NCI-H1694 treated with DMSO at 0.1 percent for 48 hours (cell line): ENCODE results near the gene SPINK4.

Experiments
- DNase-seq: peaks from one replicate; lab custom pipeline; 2025; lab: John Stamatoyannopoulos, UW

Gene SPINK4

GRCh38 chr9:33257276-33257675 is 17.3 kb downstream of the SPINK4 start:
- no peak for DNase-seq

GRCh38 chr9:33260372-33260771 is 20.4 kb downstream of the SPINK4 start:
- no peak for DNase-seq

- DNase-seq, result no peak
Measured at GRCh38 chr9:33263131-33264002, 23.4 kb downstream of the SPINK4 start.

- peak; percentile 24 for DNase-seq
Measured at GRCh38 chr9:33264003-33264472, 24.1 kb downstream of the SPINK4 start.

- peak; percentile 98 for DNase-seq
Measured at GRCh38 chr9:33264473-33265177, 24.7 kb downstream of the SPINK4 start, which contains the start of the genes BAG1 and CHMP5. Gene BAG1, minus strand, starts transcription at chr9:33264708. Gene CHMP5, plus strand, starts transcription at chr9:33265049. Its CDS starts 30 bp downstream, at chr9:33265079.

- DNase-seq, result no peak
Measured at GRCh38 chr9:33265211-33265865, 25.4 kb downstream of the SPINK4 start.

- no peak for DNase-seq
Measured at GRCh38 chr9:33267151-33267767, 27.3 kb downstream of the SPINK4 start.

GRCh38 chr9:33270146-33270545 is 30.2 kb downstream of the SPINK4 start:
- no peak for DNase-seq

GRCh38 chr9:33272061-33272460 is 32.1 kb downstream of the SPINK4 start:
- DNase-seq, result no peak

- no peak for DNase-seq
Measured at GRCh38 chr9:33273266-33273971, 33.5 kb downstream of the SPINK4 start.

- no peak for DNase-seq
Measured at GRCh38 chr9:33273972-33274328, 34.0 kb downstream of the SPINK4 start.

- no peak for DNase-seq
Measured at GRCh38 chr9:33277484-33277883, 37.5 kb downstream of the SPINK4 start.

GRCh38 chr9:33285502-33285901 is 45.5 kb downstream of the SPINK4 start:
- DNase-seq, result no peak

GRCh38 chr9:33287087-33287490 is 47.1 kb downstream of the SPINK4 start:
- DNase-seq, result peak; percentile 68

GRCh38 chr9:33288235-33288634 is 48.3 kb downstream of the SPINK4 start:
- no peak for DNase-seq

- DNase-seq, result no peak
Measured at GRCh38 chr9:33288828-33289483, 49.0 kb downstream of the SPINK4 start.

- DNase-seq, result no peak
Measured at GRCh38 chr9:33289496-33289895, 49.5 kb downstream of the SPINK4 start.

GRCh38 chr9:33289936-33290246 is 49.9 kb downstream of the SPINK4 start:
- no peak for DNase-seq

- peak; percentile 95 for DNase-seq
Measured at GRCh38 chr9:33290247-33291030, 50.5 kb downstream of the SPINK4 start, which contains the start of gene NFX1. Gene NFX1, plus strand, starts transcription at chr9:33290516. Its CDS starts 57 bp downstream, at chr9:33290573.

- peak; percentile 13 for DNase-seq
Measured at GRCh38 chr9:33291031-33291397, 51.0 kb downstream of the SPINK4 start.
